HG03139 (cell line): ENCODE results near the gene COL1A2.

ENCODE experiments used
- ATAC-seq: cut with Tn5 transposase; IDR thresholded peaks from one replicate; pipeline ENCODE4 v1.9.1; 2021; ENCODE audit not compliant: unreplicated experiment

Gene COL1A2

GRCh38 chr7:94477878-94478277 is 83.2 kb downstream of the COL1A2 start:
- ATAC-seq, result no peak

GRCh38 chr7:94478648-94479214 is 84.0 kb downstream of the COL1A2 start:
- ATAC-seq, result no peak
